Ureter (tissue), 1 donor: ENCODE results near the gene QRICH2. TPM values are rescaled to one million over a fixed set of nuclear protein-coding genes. Genes with fewer than 3 reads are reported as not detected.
A peak's percentile ranks its signal among the peaks of the same experiment; 100 is the strongest.
"Not testable (repeated sequence)": the region's sequence is repeated elsewhere in the genome, so short reads cannot be mapped to it uniquely, and the experiment has no call there.

ENCODE experiments used
- DNase-seq: peaks from one replicate; pipeline ENCODE4 v3.0.0-alpha.2; 2020; ENCODE audit warnings: low spot score
- total RNA-seq: library from RNA; stranded (reverse); gene quantifications from one replicate; pipeline ENCODE4 v1.2.4, GENCODE V29; 2023
- donor health status: DM: yes; HTN: yes; CAD: no.

Gene QRICH2
- 1.9 TPM for total RNA-seq

- no peak for DNase-seq
Observed at GRCh38 chr17:76307966-76308338, at the start of gene QRICH2. TSS of gene QRICH2 (minus strand) at chr17:76308276. CDS start at chr17:76307998, 278 bp downstream.

- DNase-seq, result no peak
Observed at GRCh38 chr17:76357597-76358158, 49.6 kb upstream of the QRICH2 start.

- no peak for DNase-seq
Observed at GRCh38 chr17:76356803-76357456, 48.9 kb upstream of the QRICH2 start.

DNA sequence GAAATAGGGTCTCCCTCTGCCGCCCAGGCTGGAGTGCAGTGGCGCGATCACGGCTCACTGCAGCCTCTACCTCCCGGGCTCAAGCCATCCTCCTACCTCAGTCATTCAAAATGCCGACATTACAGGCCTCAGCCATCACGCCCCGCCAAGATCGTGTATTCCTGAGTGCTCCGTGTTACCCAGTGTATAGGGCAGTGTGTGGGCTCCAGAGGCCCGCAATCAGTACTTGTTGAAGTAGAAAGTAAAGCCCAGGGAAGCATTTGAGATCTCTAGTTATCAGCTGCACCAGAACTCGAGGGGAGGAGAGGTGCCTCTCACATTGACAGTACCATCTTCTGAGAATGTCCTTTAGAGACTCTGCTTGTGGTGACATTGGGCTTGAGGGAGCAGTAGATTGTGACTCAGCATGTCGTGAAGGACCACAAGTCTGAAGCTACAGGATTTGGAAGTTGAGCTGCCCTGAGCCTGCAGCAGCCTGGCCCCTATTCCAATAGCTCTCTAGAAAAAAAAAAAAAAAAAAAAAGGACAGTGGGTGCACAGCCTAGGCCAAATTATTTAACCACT, 46.8 kb upstream of the QRICH2 start:
- DNase-seq, result no peak

DNA sequence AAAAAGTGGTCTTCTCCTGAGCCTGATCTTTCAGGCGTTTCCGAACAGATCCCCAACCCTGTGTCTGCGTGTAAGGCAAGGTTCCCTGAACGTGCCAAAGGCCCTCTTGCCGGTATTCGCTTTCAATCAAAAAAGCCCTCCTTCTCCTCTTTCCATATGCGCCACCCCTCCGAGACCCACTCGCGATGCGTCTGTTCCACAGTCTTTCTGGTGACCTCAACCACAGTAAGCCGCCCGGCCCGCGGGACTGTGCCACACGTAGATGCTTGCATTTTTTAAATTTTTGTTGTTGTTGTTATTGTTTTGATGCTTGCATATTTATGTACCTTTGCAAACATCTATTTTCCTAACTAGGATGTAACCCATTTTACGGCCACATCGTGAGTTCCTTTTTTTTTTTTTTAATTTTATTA, 46.2 kb upstream of the QRICH2 start:
- no peak for DNase-seq

- peak; percentile 86 for DNase-seq
Observed at GRCh38 chr17:76353599-76354316, 45.7 kb upstream of the QRICH2 start, which contains the start of gene PRPSAP1. TSS of gene PRPSAP1 (minus strand) at chr17:76353916. CDS start at chr17:76353703, 213 bp downstream.

- DNase-seq, result peak; percentile 45
Observed at GRCh38 chr17:76353004-76353598, 45.0 kb upstream of the QRICH2 start.

DNA sequence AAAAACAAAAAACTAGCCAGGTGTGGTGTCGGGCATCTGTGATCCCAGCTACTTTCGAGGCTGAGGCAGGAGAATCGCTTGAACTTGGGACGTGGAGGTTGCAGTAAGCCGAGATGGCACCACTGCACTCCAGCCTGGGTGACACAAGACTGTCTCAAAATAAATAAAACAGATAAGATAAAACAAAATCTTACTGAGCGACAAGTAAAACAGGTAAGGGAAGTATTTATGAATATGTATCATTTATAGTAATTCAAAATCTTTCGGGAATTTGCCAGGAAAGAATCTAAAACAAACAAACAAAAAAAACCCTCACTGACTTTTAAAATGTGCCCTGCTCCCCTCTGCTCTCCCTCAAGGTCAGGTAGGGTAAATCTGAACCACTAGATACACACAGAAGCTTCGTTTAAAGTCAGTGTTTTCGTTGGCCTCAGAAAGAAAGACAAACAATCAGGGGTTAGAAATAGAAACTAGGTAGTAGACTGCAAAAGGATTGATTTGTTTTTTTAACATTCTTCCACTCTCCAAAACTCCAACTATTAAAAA, 43.5 kb upstream of the QRICH2 start:
- DNase-seq, result no peak

DNA sequence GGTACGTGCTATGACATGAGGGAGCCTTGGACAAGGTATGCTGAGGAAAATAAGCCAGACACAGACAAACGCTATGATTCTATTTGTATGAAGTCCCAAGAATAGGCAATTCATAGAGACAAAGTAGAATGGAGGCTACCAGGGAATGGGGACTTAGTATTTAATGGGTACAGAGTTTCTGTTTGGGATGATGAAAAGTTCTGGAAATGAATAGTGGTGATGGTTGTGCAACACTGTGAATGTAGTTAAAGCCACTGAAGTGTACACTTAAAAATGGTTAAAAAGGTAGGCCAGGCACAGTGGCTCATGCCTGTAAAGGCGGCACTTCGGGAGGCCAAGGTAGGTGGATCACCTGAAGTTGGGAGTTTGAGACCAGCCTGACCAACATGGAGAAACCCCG, 42.4 kb upstream of the QRICH2 start:
- no peak for DNase-seq

GRCh38 chr17:76346936-76347335, 38.9 kb upstream of the QRICH2 start:
- DNase-seq, result not testable (repeated sequence)

DNA sequence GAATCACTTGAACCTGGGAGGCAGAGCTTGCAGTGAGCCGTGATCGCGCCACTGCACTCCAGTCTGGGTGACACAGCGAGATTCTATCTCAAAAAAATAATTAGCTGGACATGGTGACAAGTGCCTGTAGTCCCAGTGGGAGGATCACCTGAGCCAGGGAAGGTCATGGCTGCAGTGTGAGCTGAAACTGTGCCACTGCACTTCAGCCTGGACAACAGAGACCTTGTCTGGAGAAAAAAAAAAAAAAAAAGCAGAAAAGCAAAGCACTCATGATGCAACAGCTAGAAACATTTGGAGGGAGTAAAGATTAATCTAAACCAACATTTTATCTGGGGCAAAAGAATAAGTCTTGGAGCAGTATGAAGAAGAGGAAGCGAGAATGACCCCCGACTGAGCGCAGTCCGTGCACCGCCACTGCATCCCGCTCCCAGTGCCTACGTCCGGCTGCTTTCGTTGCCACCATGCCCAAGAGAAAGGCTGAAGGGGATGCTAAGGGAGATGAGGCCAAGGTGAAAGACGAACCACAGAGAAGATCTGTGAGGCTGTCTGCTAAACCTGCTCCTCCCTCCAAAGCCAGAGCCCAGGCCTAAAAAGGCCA, 37.4 kb upstream of the QRICH2 start:
- DNase-seq, result no peak

GRCh38 chr17:76343106-76343505, 35.0 kb upstream of the QRICH2 start:
- DNase-seq, result no peak

DNA sequence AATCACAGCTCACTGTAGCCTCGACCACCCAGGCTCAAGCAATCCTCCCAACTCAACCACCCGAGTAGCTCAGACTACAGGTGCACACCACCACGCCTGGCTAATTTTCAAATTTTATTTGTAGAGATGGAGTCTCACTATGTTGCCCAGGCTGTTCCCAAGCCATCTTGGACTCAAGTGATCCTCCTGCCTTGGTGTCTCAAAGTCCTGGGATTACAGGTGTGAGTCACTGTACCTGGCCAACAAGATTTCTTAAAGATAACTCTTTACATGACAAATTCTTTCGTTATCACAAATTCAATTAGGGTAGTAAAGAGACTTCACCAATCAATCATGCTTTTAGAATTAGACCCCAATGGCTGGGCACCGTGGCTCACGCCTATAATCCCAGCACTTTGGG, 33.2 kb upstream of the QRICH2 start:
- DNase-seq, result no peak

DNA sequence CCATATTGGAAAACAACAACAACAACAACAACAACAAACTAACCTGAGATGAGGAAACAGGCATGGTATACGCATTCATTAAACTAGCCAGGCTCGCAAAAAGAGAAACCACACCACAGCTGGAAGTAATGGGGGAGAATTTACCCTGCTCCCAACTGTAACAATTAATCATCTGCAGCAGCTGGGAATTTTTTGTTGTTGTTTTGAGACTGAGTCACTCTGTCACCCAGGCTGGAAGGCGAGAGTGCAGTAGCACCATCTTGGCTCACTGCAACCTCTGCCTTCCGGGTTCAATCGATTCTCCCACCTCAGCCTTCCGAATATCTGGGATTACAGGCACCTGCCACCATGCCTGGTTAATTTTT, 29.3 kb upstream of the QRICH2 start:
- DNase-seq, result no peak

GRCh38 chr17:76336756-76337412, 28.8 kb upstream of the QRICH2 start:
- DNase-seq, result no peak

GRCh38 chr17:76335716-76336381, 27.8 kb upstream of the QRICH2 start:
- DNase-seq, result no peak

DNA sequence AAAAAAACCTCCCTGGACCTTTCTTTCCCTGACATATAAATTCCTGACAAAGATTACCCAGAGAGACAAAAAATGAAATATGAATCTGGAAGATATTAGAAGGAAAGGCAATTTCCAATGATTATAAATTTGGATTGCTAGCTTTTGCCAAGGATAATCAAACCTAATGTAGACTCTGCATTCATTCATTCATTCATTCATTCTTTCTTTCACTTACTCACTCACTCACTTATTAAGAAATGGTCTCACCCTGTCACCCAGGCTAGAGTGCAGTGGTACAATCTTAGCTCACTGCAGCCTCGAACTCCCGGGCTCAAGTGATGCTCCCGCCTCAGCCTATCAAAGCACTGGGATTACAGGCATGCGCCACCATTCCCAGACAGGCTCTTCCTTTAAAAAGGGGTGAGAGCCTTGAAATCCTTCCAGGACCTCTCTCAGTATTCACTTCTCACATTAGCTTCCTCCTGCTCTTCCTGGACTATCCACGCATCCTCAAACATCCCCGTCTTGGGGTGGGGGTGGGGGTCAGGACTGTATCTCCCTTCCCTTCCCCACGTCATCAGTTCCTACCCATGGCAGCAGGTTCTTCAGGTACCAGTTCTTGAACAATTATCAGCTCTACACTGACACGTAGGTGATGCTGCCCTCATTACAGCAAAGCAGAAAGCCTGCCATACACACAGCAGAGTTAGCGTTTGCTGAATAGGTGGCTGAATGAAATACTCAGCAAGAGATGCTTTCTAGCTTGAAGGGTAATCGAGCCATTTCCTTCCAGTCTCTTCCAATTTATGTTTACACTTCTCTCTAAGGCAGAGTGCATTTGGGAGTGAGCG, 25.8 kb upstream of the QRICH2 start:
- no peak for DNase-seq

DNA sequence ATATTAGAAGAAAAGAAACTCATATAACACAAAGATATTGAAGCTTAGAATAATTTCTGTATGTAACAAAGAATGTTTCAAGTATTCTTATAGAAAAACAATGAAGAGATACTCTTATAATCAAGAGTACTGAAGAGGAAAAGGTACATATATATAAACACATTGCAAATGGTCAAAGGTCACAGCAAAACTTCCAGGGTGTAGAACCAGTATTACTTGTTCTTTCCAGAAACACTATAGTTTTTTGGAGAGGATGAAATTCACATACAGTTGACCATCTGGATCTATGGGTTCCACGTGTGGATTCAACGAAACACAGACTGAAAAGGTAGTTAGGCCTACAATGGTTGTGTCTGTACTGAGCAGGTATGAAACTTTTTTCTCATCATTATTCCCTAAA, 23.0 kb upstream of the QRICH2 start:
- no peak for DNase-seq

DNA sequence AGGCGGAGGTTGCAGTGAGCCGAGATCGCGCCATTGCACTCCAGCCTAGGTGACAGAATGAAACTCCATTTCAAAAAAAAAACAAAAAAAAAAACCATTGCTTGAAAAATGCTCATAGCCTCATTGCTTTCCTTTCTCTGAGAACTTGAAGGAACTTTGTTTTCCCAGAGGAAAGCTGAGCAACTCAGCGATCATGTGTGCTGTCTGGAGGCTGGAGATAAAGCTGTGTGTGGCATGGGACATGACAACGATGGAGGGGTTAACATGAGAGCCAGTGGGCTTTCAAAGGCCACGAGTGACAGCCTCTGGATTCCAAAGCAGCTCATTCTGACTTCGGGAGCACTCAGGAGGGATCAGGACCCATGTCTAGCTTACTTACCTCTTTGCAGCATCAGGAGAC, 21.6 kb upstream of the QRICH2 start:
- no peak for DNase-seq

DNA sequence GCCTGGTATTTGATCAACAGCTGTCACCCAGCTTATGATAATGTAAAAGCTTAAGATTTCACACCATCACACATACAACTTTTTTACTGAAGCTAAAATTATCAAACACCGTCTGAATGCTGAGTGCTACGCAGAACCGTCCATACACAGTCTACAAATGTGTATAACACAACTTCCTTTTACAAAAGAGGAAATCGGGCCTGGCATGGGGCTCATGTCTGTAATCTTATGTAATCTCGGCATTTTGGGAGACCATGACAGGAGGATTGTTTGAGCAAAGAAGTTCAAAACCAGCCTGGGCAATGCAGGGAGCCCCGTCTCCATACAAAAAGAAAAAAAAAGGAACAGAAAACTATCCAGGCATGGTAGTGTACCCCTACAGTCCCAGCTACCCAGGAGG, 19.6 kb upstream of the QRICH2 start:
- DNase-seq, result no peak
